Neural cell (in vitro differentiated cells): ENCODE measurements around the gene MOCS2.

Experiments used
- CTCF ChIP-seq: fragments of 450-650 bp; IDR thresholded peaks from 2 replicates; pipeline ENCODE4 v1.5.1; 2014; ENCODE audit warnings: antibody characterized with exemption, mild to moderate bottlenecking, moderate library complexity; ENCODE audit not compliant: poor library complexity, severe bottlenecking
- EP300 ChIP-seq: fragments of 450-650 bp; conservative IDR thresholded peaks from 2 replicates; pipeline ENCODE4 v1.6.1; 2014; ENCODE audit warnings: antibody characterized with exemption, mild to moderate bottlenecking, moderate library complexity; ENCODE audit not compliant: poor library complexity, severe bottlenecking
- EZH2 ChIP-seq: fragments of 200-600, 300-800 bp; shearing (Covaris generic), sonication (generic); IDR thresholded peaks from 2 replicates; pipeline ENCODE4 v1.6.1; 2014; ENCODE audit warnings: antibody characterized with exemption, low read length, borderline replicate concordance, mild to moderate bottlenecking; ENCODE audit not compliant: insufficient read depth, poor library complexity, severe bottlenecking
- POLR2AphosphoS5 ChIP-seq: IDR thresholded peaks from 2 replicates; pipeline ENCODE4 v1.6.1; 2012
- RAD21 ChIP-seq: fragments of 450-650 bp; conservative IDR thresholded peaks from 2 replicates; pipeline ENCODE4 v1.6.1; 2014; ENCODE audit warnings: antibody characterized with exemption, mild to moderate bottlenecking, moderate library complexity
- TF ChIP-seq, protein P1 (sequence below): IDR thresholded peaks from 2 replicates; pipeline ENCODE4 v1.6.1; 2012; ENCODE audit warnings: borderline replicate concordance

DNA sequence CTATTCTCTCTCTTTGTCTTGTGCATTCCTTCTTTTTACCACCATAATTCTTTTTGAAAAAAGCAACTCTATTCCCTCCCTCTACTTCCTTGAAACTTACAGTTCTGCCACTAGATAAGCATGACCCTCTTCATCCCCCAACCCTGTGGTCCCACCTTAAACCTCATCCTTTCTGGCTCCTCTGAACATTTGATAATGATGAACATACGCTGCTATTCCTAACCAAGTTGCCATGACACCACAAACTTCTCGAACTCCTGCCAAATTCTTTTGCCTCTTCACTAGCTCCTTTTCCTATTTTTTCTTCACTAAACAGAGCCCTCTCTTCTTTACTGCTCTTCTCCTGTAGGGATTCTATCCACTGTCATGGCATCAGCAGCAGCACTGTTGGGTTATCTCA, 57.1 kb downstream of the MOCS2 start:
- no peak for TF ChIP-seq POLR2AphosphoS5
- TF ChIP-seq CTCF: no peak
- TF ChIP-seq RAD21: no peak
- no peak for TF ChIP-seq EZH2
- TF ChIP-seq, protein P1, sequence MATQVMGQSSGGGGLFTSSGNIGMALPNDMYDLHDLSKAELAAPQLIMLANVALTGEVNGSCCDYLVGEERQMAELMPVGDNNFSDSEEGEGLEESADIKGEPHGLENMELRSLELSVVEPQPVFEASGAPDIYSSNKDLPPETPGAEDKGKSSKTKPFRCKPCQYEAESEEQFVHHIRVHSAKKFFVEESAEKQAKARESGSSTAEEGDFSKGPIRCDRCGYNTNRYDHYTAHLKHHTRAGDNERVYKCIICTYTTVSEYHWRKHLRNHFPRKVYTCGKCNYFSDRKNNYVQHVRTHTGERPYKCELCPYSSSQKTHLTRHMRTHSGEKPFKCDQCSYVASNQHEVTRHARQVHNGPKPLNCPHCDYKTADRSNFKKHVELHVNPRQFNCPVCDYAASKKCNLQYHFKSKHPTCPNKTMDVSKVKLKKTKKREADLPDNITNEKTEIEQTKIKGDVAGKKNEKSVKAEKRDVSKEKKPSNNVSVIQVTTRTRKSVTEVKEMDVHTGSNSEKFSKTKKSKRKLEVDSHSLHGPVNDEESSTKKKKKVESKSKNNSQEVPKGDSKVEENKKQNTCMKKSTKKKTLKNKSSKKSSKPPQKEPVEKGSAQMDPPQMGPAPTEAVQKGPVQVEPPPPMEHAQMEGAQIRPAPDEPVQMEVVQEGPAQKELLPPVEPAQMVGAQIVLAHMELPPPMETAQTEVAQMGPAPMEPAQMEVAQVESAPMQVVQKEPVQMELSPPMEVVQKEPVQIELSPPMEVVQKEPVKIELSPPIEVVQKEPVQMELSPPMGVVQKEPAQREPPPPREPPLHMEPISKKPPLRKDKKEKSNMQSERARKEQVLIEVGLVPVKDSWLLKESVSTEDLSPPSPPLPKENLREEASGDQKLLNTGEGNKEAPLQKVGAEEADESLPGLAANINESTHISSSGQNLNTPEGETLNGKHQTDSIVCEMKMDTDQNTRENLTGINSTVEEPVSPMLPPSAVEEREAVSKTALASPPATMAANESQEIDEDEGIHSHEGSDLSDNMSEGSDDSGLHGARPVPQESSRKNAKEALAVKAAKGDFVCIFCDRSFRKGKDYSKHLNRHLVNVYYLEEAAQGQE: no peak
- TF ChIP-seq EP300: no peak
